Hematopoietic multipotent progenitor cell (in vitro differentiated cells): ENCODE results near the gene LRP1B. TPM values are rescaled to one million over a fixed set of nuclear protein-coding genes. Genes with fewer than 3 reads are reported as not detected.

ENCODE experiments used
- DNase-seq, 3 donors: peaks; one replicate each; pipeline ENCODE4 v3.0.0-alpha.2; 2011 to 2015; ENCODE audit warnings: low read depth in 2 of 3, low spot score in 2 of 3
- total RNA-seq: library from RNA; depleted of rRNA; stranded (reverse); fragments of >200 nt; gene quantifications from one replicate; pipeline ENCODE4 v1.2.3, GENCODE V29; 2012

LRP1B gene
- total RNA-seq, 1 donor, result under 0.01 TPM

DNA sequence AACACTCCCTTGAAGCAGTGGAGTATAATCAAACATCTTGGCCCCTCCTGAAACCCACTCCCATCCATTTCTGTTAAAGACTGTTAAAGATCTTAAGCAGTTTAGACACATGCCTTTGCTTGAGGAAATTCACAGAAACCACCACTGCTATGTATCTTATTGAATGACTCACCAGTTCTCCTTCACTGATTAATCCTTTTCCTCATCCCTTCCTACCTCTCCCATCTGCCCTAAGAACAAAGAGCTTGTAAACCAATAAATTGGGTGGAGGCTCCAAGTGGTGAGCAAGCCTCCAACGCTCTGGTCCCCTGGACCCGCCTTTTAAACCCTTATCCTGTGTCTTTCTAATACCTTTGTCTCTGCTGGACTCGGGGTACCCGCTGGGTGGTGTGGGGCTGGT, 746.1 kb downstream of the LRP1B start:
- no peak for DNase-seq

DNA sequence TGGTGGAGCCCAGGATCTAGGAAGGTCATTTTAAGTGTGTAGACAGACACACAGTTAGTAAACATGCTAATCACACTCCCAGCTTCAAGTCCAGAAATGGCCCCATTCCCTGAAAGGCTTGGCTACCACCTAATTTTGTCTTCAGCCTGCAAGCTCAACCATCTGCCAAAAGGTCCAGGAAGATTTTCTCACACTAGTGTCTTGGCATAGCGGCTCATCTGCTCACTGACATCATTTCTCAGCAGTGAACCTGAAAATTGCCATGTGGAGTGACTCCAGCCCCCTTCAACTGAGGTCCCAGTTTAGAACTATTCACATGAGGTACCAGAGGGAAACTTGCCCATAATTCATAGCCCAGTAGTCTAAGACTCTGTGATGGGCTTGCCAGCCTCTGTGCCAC, 748.9 kb downstream of the LRP1B start:
- DNase-seq, result no peak

DNA sequence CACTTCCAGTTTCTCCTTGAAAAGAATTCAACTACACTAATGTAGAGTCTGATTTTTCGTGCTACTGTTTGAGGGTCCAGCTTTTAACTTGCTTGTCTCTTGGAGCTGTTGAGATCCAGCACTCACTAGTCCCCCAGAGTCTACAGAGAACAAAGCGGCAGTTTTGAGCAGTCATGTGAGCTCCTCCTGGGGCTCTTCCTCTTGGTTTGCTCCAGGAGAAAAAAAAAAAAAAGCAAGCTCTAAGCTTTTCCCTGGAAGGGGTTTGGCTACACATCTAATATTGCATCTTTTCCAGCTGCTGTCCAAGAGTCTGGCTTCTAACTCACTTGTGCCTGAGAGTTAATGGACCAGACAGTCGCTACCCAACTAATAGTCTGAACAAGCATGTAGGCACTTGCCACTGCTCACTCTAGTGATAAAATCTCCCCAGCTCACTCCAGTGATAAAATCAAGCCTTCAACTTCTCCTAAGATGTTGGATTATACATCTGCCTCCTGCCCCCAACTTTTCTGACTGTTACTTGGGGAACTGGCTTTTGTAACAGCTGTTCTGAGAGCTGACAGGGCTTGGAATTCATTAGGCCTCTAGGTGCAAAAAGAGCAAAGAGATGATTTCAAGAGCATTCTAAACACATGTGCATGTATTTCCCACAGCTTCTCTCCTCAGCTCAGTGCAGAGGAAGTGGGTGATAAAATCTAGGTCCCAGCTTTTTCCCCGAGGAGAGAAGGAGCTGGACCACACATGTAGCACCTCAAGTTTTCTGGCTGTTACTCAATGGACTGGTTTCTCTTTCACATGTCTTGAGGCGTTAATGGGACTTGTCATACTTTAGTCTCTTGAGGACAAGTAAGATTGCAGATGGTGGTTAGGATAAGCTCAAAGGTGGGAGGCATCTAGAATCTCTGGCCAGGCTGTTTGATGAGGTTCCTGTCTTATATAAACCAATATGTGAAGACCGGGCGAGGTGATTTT, 750.5 kb downstream of the LRP1B start:
- DNase-seq, result no peak

DNA sequence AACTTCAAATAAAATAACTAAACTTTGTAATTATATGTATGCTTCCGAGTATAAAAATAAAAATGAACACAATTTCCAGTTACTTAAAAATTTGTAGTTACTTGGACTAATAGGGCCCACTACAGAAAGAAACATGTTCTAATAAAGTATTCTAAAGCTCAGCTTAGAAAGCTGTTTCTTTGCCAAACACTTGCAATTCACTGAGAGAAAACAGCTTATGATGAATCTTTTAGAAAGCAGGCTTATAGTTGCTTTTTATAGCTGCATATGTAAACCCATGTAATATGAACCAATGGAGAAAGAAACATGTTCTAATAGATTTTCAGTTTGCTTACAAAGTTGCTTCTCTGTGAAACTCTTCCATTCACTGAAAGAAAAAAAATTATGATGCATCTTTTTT, 766.0 kb downstream of the LRP1B start:
- DNase-seq, result no peak

DNA sequence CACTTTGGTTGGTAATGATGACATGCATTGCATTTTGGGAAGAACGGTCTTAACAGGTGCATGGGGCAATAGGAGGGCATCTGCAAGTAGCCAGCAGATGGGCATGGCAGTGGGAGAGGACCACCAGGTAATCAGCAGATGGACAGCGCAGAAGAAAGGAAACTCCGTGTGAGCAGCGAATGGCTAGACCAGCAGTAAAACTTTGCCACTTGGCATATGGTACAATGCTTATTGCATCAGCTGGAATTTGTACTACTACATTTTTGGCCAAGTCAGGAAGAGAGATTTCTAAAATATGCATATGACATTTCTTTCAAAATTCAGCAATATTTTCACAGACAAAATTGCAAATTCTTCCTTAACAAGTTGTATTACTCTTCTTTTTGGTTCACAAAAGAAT, 768.5 kb downstream of the LRP1B start:
- no peak for DNase-seq

DNA sequence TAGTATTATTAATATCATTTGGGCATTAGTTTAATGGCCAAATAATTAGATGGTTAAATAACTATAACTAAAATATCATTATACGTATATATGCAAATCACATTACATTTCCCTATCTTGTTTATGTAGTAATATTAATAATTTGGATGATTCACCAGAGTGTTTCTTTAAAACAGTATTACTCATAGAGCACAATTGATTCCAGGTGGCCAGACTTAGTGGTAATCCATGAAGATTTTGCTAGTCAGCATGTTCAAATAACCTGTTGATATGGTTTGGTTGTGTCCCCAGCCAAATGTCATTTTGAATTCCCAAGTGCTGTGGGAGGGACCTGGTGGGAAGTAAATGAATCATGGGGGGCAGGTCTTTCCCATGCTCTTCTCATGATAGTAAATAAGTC, 782.3 kb downstream of the LRP1B start:
- DNase-seq, result no peak

DNA sequence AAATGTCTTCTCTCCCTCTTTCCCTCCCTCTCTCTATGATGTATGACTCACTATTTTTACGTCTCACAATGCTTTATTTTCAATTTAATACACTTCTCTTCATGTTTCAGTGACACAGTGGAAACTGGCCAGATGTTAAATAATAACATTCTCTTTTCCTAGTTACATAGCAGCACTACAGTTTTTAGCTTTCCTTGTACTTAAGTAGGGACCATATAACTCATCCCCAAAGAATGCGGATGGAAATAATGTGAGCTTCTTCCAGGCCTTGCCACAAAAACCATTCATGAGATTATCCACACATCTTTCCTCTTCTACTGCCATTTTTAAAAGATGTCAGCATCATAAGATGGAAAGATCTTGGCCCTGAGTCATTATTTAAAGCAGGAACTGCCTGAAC, 789.4 kb downstream of the LRP1B start:
- no peak for DNase-seq

DNA sequence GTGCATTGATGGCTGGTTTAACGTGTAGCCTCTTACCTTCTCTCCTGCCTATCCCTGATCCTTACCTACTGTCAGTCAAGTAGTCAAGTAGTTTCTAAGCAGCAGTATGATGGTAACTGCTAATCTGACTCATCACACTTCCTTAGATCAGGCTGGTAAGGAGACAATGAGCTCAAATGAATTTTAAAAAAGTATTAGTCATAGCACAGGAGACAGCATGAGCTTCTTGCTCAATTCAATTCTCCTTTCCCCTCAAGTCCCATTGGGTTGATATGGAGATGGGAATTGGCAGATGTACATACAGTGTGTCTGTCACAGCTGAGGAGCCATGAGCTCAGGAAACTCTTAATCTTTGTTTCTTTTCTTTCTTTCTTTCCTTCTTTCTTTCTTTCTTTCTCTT, 799.7 kb downstream of the LRP1B start:
- no peak for DNase-seq

DNA sequence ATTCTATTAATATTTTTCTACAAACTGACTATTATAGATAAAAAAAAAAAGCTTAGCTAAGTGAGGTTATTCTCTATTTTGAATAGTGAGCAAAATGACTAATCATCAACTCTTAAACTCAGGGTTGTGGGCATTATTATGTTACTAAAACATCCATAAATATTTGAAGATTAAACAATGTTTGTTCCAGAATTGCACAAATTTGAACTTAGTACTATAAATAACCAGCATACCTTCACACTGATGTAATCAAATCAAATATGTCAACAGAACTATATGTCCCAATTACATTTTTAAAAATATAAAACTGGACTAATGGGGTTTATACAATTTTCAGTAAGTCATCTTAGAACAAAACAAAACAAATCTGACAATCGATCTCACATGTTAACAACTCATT, 800.9 kb downstream of the LRP1B start:
- no peak for DNase-seq

DNA sequence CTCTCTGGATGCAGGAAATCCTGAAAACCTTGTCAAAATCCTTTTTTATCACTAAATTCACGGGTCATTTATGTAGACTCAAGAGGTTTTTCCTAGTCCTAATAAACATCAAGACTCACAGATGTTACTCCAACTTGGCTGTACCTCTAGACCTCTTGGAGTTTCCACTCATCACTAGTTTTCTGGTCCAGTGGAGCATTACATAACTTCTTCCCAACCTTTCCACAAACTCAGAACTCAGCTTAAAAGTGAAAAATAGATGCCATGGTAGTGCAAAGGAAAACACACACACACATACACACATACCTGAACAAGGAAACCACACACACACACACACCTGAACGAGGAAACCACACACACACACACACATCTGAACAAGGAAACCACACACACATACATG, 807.2 kb downstream of the LRP1B start:
- DNase-seq, result no peak

DNA sequence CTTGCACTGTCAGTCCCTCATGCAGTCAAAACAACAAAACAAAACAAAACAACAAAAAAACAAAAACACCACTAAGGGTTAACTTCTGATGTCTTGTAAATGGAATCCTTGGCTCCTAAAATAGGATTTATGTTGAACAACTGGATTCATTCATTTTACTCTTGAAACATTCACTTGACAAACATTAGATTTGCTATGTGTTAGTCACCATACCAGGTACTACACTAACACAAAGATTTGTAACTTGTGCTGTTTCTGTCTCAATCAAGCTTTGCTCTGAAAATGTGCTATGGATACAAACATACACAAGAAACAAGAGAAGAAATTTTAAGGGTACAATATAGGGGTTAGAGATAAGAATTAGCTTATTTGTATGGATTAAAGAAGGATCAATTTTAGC, 812.8 kb downstream of the LRP1B start:
- no peak for DNase-seq

DNA sequence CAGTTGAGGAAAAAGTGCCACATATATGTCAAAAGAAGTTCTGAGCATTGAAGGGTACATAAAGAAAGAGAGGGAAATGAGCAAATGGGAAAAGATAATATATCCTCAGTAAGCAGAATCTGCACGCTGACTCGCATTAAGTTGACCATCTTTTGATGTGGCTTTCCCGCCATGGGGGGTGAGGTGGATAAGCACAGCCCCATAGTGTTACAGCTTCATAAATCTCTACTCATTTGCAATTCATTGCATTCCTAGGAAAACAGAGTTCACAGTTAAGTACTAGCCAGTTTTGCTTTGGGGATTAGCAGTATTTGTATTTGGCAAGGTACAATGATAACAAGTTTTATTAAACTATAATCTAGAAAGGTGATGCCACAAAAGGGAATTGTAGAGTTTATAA, 814.2 kb downstream of the LRP1B start:
- DNase-seq, result no peak

DNA sequence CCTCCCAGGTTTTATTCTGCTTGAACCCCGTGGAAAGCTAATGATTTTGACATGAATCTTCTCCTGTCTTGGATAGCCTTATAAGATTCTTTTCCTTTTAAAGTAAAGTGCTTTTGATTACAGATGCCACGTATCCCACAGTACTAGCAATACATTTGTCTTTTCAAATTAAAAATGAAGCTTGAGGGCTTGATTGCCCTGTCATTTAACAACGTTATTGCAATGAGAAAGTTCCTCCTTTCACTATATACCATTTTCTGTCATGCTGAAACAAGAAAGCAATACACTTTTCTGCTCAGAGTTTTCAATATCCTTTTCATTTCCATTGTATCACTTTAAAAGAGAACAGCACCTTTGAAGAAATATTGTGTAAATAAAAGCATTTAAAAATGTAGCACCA, 814.7 kb downstream of the LRP1B start:
- DNase-seq, result no peak

DNA sequence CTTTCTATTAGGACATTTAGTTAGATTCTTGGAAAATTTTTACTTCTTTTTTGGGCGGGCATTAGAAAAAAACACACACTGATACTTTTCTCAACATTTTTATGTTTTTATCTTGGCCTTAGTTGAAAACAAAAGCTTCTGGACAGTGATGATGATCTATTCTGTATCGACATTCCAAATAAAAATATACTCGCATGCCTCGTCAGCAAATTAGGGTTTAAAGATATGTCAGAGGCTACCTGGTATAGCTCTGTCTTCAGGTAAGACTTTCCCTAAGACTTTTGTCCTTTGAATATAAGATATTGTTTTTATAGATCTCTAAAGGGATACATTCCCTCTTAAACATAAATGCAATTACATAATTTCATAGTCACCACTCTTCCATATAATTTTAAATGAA, 816.8 kb downstream of the LRP1B start:
- no peak for DNase-seq

DNA sequence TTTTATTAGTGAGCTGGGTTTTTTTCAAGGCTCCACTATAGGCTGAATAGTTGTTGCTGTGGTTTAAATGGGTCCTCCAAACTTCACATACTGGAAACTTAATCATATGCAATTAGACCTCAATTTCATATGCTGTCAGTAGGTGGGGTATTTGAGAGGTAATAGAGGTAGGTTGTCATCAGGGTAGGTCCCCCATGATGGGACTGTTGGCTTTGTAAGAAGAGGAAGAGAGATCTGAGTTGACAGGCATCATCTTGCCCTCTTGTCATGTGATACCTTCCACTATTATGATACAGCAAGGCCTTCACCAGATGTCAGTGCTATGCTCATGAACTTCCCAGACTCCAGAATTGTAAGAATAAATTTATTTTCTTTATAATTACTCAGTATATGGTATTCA, 819.4 kb downstream of the LRP1B start:
- no peak for DNase-seq

DNA sequence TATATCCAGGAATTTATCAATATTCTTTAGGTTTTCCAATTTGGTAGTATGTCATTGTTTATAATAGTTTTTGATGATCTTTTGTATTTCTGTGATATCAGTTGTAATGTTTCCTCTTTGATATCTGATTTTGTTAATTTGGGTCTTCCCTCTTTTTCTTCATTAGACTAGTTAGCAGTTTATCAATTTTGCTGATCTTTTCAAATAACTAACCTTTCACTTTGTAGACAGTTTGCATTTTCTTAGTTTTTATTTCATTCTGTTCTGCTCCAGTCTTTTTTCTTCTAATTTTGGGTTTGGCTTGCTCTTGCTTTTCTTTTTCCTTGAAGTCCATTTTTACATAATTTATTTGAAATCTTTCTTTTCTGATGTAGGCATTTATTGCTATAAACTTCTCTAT, 824.4 kb downstream of the LRP1B start:
- no peak for DNase-seq

DNA sequence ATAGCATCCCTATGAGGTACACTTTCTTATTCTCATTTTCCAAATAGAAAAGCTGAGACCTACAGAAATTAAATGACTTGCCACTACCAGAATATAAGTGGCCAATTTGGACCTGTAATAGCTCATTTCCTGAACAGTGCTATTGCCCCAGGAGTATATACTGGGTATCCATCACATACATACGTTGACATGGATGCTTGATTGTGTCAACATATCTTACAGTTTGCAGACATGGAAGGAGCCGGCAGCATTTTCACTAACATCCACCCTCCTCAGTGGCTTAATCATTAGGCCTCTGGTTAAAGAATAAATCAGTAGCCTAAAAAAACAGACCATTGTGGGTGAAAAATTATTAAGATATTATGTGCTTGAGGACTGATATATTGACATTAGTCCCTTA, 829.3 kb downstream of the LRP1B start:
- DNase-seq, result no peak

DNA sequence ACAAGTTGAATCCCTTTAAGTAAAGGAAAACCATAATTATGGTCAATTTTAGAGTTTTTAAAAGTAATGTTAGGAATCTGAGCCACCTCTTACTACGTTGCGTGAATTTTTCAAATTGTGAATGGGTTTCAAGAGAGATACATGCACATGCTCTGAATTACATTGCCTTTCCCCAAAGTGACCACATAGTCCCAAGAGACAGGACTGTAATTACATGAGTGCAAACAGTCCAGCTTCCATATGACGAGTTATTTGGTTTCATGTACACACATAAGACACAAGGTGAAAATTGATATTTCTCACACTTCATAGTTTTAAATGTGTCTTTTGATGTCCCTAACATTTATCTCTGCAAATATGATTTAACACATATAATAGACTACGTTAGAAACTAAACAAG, 850.8 kb downstream of the LRP1B start:
- DNase-seq, result no peak

DNA sequence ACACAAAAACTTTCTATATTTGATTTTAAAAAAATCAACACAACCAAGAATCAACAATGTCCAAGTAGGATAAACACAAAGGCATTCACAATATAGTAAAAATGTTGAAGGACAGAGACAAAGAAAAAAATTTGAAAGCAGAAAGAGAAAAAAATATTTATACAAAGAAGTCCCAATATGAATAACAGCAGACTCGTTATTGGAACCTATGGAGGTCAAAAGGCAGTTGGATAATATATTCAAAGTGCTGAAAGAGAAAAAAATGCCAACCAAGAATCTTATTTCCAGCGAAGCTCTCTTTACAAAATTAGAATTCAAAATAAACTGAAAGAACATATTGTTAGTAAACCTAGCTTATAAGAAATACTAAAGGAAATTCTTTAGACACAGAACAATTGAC, 859.5 kb downstream of the LRP1B start:
- DNase-seq, result peak in 1 of 3 donors; percentile 8

DNA sequence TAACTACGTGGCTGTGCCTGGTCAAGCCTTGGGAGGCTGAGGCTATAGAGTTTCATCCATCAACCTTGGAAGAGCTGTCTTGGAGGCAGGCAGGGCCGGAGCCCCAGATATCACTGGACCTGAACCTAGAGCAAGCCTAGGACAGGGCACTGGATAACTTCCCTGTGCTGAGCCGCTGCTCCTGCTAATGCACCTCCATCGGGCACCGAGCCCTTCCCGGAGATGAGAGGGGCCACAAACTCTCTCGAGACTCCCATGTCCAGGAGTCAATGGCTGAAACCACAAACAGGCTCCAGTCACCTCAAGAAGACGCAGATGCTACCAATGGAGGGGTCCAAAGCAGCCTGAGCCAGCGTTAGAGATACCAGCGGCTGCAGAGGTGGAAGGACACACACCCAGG, 866.0 kb downstream of the LRP1B start:
- DNase-seq, result no peak

DNA sequence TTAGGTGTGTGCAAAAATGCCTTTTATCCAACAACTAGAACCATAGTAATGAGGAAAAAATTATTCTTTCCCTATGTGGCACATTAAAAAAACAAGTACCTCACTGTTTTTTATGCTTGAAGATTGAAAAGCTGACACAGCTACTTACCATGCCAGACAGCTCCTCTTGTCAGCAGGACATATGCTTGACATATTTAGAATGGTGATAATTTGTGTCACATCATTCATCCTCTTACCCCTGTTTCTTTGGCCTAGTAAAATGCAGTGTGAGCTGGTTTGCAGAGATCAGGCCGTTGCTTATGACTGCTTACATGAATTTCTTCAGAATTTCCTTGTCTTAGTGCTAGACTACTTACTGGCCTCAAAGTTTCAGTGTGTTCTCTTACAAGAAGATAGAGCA, 869.9 kb downstream of the LRP1B start:
- DNase-seq, result no peak

DNA sequence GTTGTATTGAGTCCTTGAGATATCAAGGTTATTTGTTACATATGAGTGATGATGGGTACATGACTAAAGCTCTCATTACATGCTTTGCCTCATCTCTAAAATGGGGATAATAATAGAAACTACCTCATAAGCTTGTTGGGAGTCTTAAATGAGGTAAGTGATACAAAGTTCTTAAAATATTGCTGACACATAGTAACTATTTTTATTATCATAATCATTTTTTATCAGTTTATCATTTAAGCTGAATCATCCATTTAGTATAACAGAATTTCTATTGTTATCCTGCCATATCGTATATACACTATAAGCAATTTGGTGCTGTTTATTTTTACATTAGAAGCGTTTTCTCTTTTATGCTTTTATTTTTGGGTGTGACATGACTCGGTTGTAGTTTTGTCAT, 871.1 kb downstream of the LRP1B start:
- no peak for DNase-seq

DNA sequence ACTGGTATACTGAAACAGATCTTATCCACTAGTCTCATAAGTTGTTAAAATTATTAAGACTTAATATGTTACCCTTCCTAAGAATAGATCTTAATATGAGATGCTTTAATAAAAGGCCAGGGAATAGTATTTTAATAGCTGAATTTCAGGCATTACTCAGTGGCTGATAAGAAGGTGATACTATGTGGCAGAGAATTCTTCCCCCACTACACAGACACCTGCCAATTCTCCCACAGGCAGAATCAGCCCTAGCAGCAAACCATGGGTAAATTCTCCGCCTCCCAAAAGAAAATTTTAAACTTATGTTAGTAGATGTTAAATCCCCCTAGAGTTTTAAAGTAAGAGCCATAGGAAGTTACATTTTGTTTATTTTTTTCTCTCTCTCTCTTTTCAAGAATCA, 888.8 kb downstream of the LRP1B start:
- DNase-seq, result no peak
